Measurements from ENCODE around the gene NR3C2. TPM values are rescaled to one million over a fixed set of nuclear protein-coding genes. Genes with fewer than 3 reads are reported as not detected.
"Not testable (repeated sequence)": the region's sequence is repeated elsewhere in the genome, so short reads cannot be mapped to it uniquely, and the experiment has no call there.

Gene NR3C2
- total RNA-seq, 2 experiments from 2014 or later = 5.3 to 5.7 TPM

GRCh38 chr4:148330724-148331123, 111.5 kb downstream of the NR3C2 start:
- no peaks in the 10 kb centered on the region for H3K36me3 Mint-ChIP-seq (ENCODE audit: low read depth)
- DNase-seq (no peak), ATAC-seq (no peak)
- H3K27me3 Mint-ChIP-seq (ENCODE audit: low read depth) = no peaks in the 10 kb centered on the region
- no peaks in the 10 kb centered on the region for H3K9me3 Mint-ChIP-seq (ENCODE audit: insufficient read depth)
- no peak overlapping the region for H3K4me3 Mint-ChIP-seq
- CTCF ChIA-PET = no interaction called here
- POLR2A ChIA-PET = no interaction called here
- H3K27ac Mint-ChIP-seq = no peak overlapping the region
- H3K4me1 Mint-ChIP-seq (ENCODE audit: low read depth) = no peaks in the 10 kb centered on the region

- ATAC-seq (no peak), DNase-seq (no peak)
- Mint-ChIP-seq H3K27me3 (ENCODE audit: low read depth) (no peaks in the 10 kb centered on the region), H3K4me1 (ENCODE audit: low read depth) (no peaks in the 10 kb centered on the region), H3K9me3 (ENCODE audit: insufficient read depth) (no peaks in the 10 kb centered on the region), H3K36me3 (ENCODE audit: low read depth) (no peaks in the 10 kb centered on the region), H3K4me3 (no peak overlapping the region), H3K27ac (no peak overlapping the region)
- ChIA-PET POLR2A (no interaction called here), CTCF (no interaction called here)
These were observed 112.1 kb downstream of the NR3C2 start for GRCh38 chr4:148330161-148330560.

GRCh38 chr4:148329751-148330150, 112.5 kb downstream of the NR3C2 start:
- POLR2A ChIA-PET = no interaction called here
- Mint-ChIP-seq H3K4me1 (ENCODE audit: low read depth) (no peaks in the 10 kb centered on the region), H3K9me3 (ENCODE audit: insufficient read depth) (no peaks in the 10 kb centered on the region), H3K27ac (no peak overlapping the region), H3K4me3 (no peak overlapping the region), H3K36me3 (ENCODE audit: low read depth) (no peaks in the 10 kb centered on the region), H3K27me3 (ENCODE audit: low read depth) (no peaks in the 10 kb centered on the region)
- CTCF ChIA-PET = no interaction called here
- ATAC-seq (no peak), DNase-seq (no peak)

- POLR2A ChIA-PET = no interaction called here
- Mint-ChIP-seq H3K36me3 (ENCODE audit: low read depth) (peaks cover 3% of the 10 kb centered on the region), H3K9me3 (ENCODE audit: insufficient read depth) (no peaks in the 10 kb centered on the region), H3K4me1 (ENCODE audit: low read depth) (no peaks in the 10 kb centered on the region), H3K27ac (no peak overlapping the region), H3K27me3 (ENCODE audit: low read depth) (no peaks in the 10 kb centered on the region), H3K4me3 (no peak overlapping the region)
- DNase-seq (no peak), ATAC-seq (no peak)
- CTCF ChIA-PET = no interaction called here
These were observed 114.5 kb downstream of the NR3C2 start for GRCh38 chr4:148327683-148328082.

- ATAC-seq; CTCF ChIA-PET; H3K27ac Mint-ChIP-seq; H3K4me3 Mint-ChIP-seq; H3K36me3 Mint-ChIP-seq (ENCODE audit: low read depth); H3K4me1 Mint-ChIP-seq (ENCODE audit: low read depth); H3K27me3 Mint-ChIP-seq (ENCODE audit: low read depth); POLR2A ChIA-PET; DNase-seq; H3K9me3 Mint-ChIP-seq (ENCODE audit: insufficient read depth): not testable (repeated sequence)
These were observed 118.9 kb downstream of the NR3C2 start for GRCh38 chr4:148323316-148323715.

- Mint-ChIP-seq H3K4me1 (ENCODE audit: low read depth) (no peaks in the 10 kb centered on the region), H3K36me3 (ENCODE audit: low read depth) (no peaks in the 10 kb centered on the region), H3K27me3 (ENCODE audit: low read depth) (no peaks in the 10 kb centered on the region), H3K27ac (no peak overlapping the region), H3K4me3 (no peak overlapping the region), H3K9me3 (ENCODE audit: insufficient read depth) (no peaks in the 10 kb centered on the region)
- POLR2A ChIA-PET = no interaction called here
- ATAC-seq (no peak), DNase-seq (no peak)
- CTCF ChIA-PET = no interaction called here
These were observed 127.2 kb downstream of the NR3C2 start for GRCh38 chr4:148315049-148315448.

- Mint-ChIP-seq H3K36me3 (ENCODE audit: low read depth) (no peaks in the 10 kb centered on the region), H3K27ac (no peak overlapping the region), H3K4me3 (no peak overlapping the region), H3K9me3 (ENCODE audit: insufficient read depth) (no peaks in the 10 kb centered on the region), H3K4me1 (ENCODE audit: low read depth) (no peaks in the 10 kb centered on the region), H3K27me3 (ENCODE audit: low read depth) (no peaks in the 10 kb centered on the region)
- ChIA-PET POLR2A (no interaction called here), CTCF (no interaction called here)
- DNase-seq (no peak), ATAC-seq (no peak)
These were observed 129.2 kb downstream of the NR3C2 start for GRCh38 chr4:148312956-148313490.

GRCh38 chr4:148311526-148311925, 130.7 kb downstream of the NR3C2 start:
- no peak for ATAC-seq
- H3K4me1 Mint-ChIP-seq (ENCODE audit: low read depth) = no peaks in the 10 kb centered on the region
- H3K27ac Mint-ChIP-seq = no peak overlapping the region
- H3K36me3 Mint-ChIP-seq (ENCODE audit: low read depth) = no peaks in the 10 kb centered on the region
- H3K27me3 Mint-ChIP-seq (ENCODE audit: low read depth) = no peaks in the 10 kb centered on the region
- no peak overlapping the region for H3K4me3 Mint-ChIP-seq
- POLR2A ChIA-PET = no interaction called here
- no peak for DNase-seq
- H3K9me3 Mint-ChIP-seq (ENCODE audit: insufficient read depth) = no peaks in the 10 kb centered on the region
- CTCF ChIA-PET = no interaction called here

- ChIA-PET POLR2A (no interaction called here), CTCF (no interaction called here)
- no peak overlapping the region for H3K27ac Mint-ChIP-seq
- H3K4me1 Mint-ChIP-seq (ENCODE audit: low read depth) = no peaks in the 10 kb centered on the region
- H3K9me3 Mint-ChIP-seq (ENCODE audit: insufficient read depth) = peaks cover 3% of the 10 kb centered on the region
- H3K4me3 Mint-ChIP-seq = no peak overlapping the region
- H3K36me3 Mint-ChIP-seq (ENCODE audit: low read depth) = no peaks in the 10 kb centered on the region
- DNase-seq = no peak
- H3K27me3 Mint-ChIP-seq (ENCODE audit: low read depth) = no peaks in the 10 kb centered on the region
- ATAC-seq = no peak
These were observed 131.5 kb downstream of the NR3C2 start for GRCh38 chr4:148310756-148311155.

- POLR2A ChIA-PET = no interaction called here
- Mint-ChIP-seq H3K9me3 (ENCODE audit: insufficient read depth) (peaks cover 7% of the 10 kb centered on the region), H3K36me3 (ENCODE audit: low read depth) (peaks cover 2% of the 10 kb centered on the region), H3K4me1 (ENCODE audit: low read depth) (no peaks in the 10 kb centered on the region), H3K4me3 (no peak overlapping the region), H3K27me3 (ENCODE audit: low read depth) (no peaks in the 10 kb centered on the region), H3K27ac (no peak overlapping the region)
- no peak for ATAC-seq
- DNase-seq = no peak
- CTCF ChIA-PET = no interaction called here
These were observed 136.5 kb downstream of the NR3C2 start for GRCh38 chr4:148305751-148306150.

- H3K4me3 Mint-ChIP-seq = no peak overlapping the region
- POLR2A ChIA-PET = no interaction called here
- H3K4me1 Mint-ChIP-seq (ENCODE audit: low read depth) = no peaks in the 10 kb centered on the region
- ATAC-seq (no peak), DNase-seq (no peak)
- no peaks in the 10 kb centered on the region for H3K27me3 Mint-ChIP-seq (ENCODE audit: low read depth)
- peaks cover 2% of the 10 kb centered on the region for H3K36me3 Mint-ChIP-seq (ENCODE audit: low read depth)
- peaks cover 25% of the 10 kb centered on the region for H3K9me3 Mint-ChIP-seq (ENCODE audit: insufficient read depth)
- CTCF ChIA-PET = no interaction called here
- H3K27ac Mint-ChIP-seq = no peak overlapping the region
These were observed 139.8 kb downstream of the NR3C2 start for GRCh38 chr4:148302416-148302815.

GRCh38 chr4:148300877-148301276, 141.3 kb downstream of the NR3C2 start:
- DNase-seq = no peak
- peaks cover 3% of the 10 kb centered on the region for H3K36me3 Mint-ChIP-seq (ENCODE audit: low read depth)

GRCh38 chr4:148299337-148299736, 142.9 kb downstream of the NR3C2 start:
- H3K27me3 Mint-ChIP-seq (ENCODE audit: low read depth) = no peaks in the 10 kb centered on the region
- no peak overlapping the region for H3K4me3 Mint-ChIP-seq
- no peak for ATAC-seq
- H3K9me3 Mint-ChIP-seq (ENCODE audit: insufficient read depth) = peaks cover 22% of the 10 kb centered on the region
- DNase-seq = no peak
- ChIA-PET POLR2A (no interaction called here), CTCF (no interaction called here)
- H3K27ac Mint-ChIP-seq = no peak overlapping the region
- H3K4me1 Mint-ChIP-seq (ENCODE audit: low read depth) = no peaks in the 10 kb centered on the region
- H3K36me3 Mint-ChIP-seq (ENCODE audit: low read depth) = peaks cover 6% of the 10 kb centered on the region

More at GRCh38 chr4:148300877-148301276, 141.3 kb downstream of the NR3C2 start:
- ChIA-PET POLR2A (no interaction called here), CTCF (no interaction called here)
- ATAC-seq = no peak
- peaks cover 22% of the 10 kb centered on the region for H3K9me3 Mint-ChIP-seq (ENCODE audit: insufficient read depth)
- H3K27me3 Mint-ChIP-seq (ENCODE audit: low read depth) = no peaks in the 10 kb centered on the region
- H3K4me3 Mint-ChIP-seq = no peak overlapping the region
- H3K4me1 Mint-ChIP-seq (ENCODE audit: low read depth) = no peaks in the 10 kb centered on the region
- H3K27ac Mint-ChIP-seq = no peak overlapping the region

Data from activated CD8-positive, alpha-beta T cell treated with anti-CD3 and anti-CD28 coated beads, Interleukin-2, amount 10 ng/mL, durations not matched to agents 7 days and 5 days (primary cell).